CD4-positive, alpha-beta T cell treated with Interleukin-17A for 4 hours (primary cell): Measurements from ENCODE around the gene UNC5B.
"Not testable (repeated sequence)": the region's sequence is repeated elsewhere in the genome, so short reads cannot be mapped to it uniquely, and the experiment has no call there.

Source experiments
- DNase-seq: peaks from one replicate; pipeline ENCODE4 v3.0.0-alpha.2; 2020; ENCODE audit warnings: mixed read lengths

UNC5B gene

GRCh38 chr10:71285180-71285545 is 72.8 kb downstream of the UNC5B start:
- DNase-seq: peak; percentile 27

GRCh38 chr10:71285986-71286385 is 73.6 kb downstream of the UNC5B start:
- no peak for DNase-seq

DNA sequence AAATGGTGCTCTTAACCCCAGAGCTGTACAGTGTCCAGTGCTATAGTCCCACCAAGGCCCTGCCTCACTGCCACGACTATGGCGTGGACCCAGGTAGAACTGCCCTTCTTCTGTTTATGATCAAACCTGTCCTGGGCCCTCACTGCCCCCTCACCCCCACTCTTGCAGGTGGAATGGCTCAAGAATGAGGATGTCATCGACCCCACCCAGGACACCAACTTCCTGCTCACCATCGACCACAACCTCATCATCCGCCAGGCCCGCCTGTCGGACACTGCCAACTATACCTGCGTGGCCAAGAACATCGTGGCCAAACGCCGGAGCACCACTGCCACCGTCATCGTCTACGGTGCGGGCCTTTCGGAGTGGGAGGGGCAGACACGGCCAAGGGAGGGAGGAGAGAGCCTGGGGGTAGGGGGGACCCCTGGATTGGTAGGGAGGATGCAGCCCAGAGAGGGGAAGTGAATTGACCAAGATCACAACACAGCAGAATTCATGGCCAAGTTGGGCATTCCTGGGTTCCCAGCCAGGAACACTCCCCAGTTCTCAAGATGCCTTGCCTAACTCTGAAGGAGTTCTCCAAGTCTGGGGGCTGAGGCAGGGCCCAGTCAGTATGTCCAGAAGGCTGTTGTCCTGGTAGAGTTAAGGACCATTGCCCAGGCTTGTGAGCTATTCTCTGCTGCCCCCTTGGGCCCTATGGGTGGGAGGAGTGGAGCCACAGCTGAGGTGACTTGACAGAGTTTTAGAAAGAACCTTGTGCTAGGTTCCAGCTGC is 74.3 kb downstream of the UNC5B start:
- DNase-seq: no peak

DNA sequence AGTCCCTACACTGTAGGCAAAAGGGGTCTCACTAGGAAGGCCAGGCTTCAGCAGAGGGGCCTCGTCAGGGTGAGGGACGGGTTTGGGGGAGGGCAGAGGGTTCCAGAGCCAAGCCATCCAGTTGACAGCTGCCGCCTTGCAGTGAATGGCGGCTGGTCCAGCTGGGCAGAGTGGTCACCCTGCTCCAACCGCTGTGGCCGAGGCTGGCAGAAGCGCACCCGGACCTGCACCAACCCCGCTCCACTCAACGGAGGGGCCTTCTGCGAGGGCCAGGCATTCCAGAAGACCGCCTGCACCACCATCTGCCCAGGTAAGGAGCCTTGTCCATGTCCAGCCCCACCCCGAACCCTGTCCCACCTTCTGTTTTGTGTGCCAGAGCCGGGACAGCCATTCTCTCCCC is 75.1 kb downstream of the UNC5B start:
- no peak for DNase-seq

GRCh38 chr10:71288461-71288860 is 76.1 kb downstream of the UNC5B start:
- no peak for DNase-seq

DNA sequence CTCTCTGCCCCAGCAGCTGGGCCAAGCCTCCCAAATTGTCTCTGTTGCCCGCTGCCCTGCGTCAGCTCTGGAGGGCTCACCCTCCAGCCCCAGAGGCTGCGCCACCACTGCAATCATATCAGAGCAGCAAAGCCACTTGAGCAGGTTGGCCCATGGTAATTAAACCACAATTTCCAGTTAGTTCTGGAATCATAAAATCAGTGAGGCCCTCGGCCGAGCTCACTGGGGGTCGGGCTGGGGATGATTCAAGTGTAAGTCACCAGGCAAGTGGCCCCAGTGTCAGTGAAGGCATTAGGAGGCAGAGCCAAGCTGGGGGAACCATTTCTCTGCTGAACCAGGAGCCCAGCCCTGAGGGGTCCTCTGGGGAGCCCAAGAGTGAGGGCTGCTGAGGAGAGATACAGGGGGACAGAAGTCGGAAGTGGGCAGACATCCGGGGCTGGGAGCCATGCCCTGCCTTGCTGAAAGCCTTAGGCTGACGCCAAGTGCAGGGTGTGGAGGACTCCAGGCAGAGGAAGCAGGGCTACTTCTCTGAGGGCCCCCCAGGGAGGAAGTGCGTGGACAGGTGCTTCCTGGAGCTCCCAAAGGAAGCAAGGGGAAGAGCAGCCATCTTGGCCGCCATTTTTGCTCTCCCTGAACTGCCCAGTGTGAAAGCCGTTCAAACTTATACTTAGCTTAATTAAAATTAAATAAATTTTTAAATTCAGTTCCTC is 77.2 kb downstream of the UNC5B start:
- no peak for DNase-seq

DNA sequence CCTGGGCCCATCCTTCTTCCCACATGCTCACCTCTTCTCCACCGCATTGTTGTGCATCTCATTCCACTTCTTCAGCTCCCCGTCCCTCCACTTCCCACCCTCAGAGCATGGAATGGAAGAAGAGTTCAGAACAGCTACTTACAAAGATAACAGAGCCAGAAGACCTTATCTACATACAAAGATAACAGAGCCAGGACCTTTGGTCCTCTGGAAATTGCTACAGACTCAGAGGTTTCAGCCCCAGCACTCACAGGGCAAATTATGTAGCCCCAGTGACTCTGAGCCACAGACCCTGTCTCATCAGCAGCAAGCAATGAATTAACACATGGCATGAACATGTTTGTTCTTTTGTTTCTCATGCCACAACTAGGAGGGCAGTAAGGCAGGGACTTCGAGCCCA is 78.0 kb downstream of the UNC5B start:
- no peak for DNase-seq

- DNase-seq: no peak
These were observed 78.6 kb downstream of the UNC5B start for GRCh38 chr10:71290806-71291527.

- DNase-seq: no peak
These were observed 79.1 kb downstream of the UNC5B start for GRCh38 chr10:71291528-71291900.

GRCh38 chr10:71292624-71293445 is 80.5 kb downstream of the UNC5B start:
- no peak for DNase-seq

GRCh38 chr10:71293446-71294084 is 81.2 kb downstream of the UNC5B start:
- DNase-seq: no peak

DNA sequence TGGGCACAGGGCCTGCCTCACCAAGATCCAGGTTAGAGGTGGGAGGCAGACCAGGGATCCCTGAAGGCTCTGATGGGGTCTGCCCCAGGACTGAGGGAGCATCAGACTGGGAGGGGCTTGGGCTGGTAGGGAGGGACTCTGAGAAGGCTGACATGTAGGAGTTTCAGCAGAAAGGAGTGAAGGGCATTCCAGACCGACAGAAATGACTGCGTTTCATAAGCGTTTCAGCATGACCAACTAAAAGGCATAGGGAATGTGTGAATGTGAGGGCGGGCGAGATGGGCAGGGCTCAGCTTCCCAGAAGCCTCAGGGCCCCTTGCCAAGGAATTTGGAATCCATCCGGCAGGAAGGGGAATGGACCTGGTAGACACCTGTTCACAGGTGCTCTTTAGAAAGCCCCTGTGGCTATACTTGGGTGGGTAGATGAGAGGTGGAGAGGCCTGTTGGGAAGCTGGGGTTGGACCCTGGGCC is 81.8 kb downstream of the UNC5B start:
- no peak for DNase-seq

GRCh38 chr10:71294856-71295255 is 82.5 kb downstream of the UNC5B start:
- no peak for DNase-seq

GRCh38 chr10:71295641-71296040 is 83.3 kb downstream of the UNC5B start:
- no peak for DNase-seq

GRCh38 chr10:71296086-71296485 is 83.7 kb downstream of the UNC5B start:
- no peak for DNase-seq

DNA sequence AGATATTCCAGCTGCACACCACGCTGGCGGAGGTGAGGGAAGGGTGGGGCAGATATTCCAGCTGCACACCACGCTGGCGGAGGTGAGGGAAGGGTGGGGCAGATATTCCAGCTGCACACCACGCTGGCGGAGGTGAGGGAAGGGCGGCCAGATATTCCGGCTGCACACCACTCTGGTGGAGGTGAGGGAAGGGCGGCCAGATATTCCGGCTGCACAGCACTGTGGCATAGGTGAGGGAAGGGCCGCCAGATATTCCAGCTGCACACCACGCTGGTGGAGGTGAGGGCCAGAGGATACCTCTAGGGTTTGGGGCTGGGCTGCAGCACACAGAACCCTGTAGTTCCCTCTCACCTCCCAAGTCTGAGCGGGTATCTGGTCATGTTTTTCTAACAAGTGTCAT is 84.4 kb downstream of the UNC5B start:
- not testable (repeated sequence) for DNase-seq

DNA sequence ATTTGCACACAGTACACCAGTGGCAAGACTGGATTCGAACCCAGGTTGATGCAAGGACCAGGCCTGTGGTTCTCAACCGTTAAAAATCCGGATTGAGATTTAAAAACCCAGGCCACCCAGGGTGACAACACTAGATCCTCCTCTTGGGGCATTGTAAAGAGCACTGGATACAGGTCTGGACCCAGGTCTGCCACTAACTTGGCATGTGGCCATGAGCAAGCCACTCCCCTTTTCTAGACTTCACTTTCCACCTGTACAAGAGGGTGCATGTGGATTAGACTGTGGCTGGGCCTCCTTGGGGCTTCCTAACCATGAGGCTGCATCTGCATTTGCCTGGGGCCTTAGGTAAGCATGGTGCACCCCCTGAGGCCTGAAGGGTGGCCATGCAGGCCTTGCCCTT is 85.0 kb downstream of the UNC5B start:
- no peak for DNase-seq

GRCh38 chr10:71299071-71299785 is 86.9 kb downstream of the UNC5B start:
- no peak for DNase-seq

- no peak for DNase-seq
These were observed 88.4 kb downstream of the UNC5B start for GRCh38 chr10:71300555-71301370.

GRCh38 chr10:71301371-71301916 is 89.1 kb downstream of the UNC5B start:
- no peak for DNase-seq
